NT2/D1 (cell line): ENCODE data around the gene LRCH3.

Experiments used
- YY1 ChIP-seq: IDR thresholded peaks from 2 replicates; pipeline ENCODE4 v1.6.1; 2011; ENCODE audit not compliant: insufficient read length, insufficient read depth
- ZNF274 ChIP-seq: IDR thresholded peaks from 2 replicates; pipeline ENCODE4 v1.6.1; 2011; ENCODE audit warnings: mild to moderate bottlenecking, low read depth, low read length

- no peak for TF ChIP-seq ZNF274
- no peak for TF ChIP-seq YY1
Observed at GRCh38 chr3:197749601-197750395, 41.3 kb upstream of the LRCH3 start, which contains the start of gene FYTTD1.
